ENCODE results near the gene MRPS18A.

Gene MRPS18A

DNA sequence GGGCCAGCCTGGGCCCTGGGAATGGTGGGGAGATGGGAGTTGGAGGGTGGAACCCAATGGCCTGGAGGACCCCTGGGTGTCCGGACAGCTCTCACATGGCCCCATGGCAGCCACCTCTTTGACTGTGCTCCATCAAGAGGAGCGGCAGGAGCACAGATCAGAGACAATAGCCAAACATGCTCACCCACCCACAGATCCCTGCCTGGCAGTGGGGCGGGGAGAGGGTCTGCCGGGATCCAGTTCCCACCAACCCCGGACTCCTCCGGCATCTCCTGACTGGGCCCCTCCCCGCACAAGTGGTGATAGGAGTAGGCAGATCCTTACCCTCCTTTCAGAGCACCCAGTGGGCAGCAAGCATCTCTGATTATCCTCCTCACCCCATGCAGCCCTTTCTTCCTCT is 31.9 kb upstream of the MRPS18A start:
- TF ChIP-seq TEAD4 (IDR thresholded peaks at IDR 0.05) (no peak), EGR1 (IDR thresholded peaks at IDR 0.05) (no peak), CEBPB (IDR thresholded peaks at IDR 0.05) (no peak), ZBTB7A (IDR thresholded peaks at IDR 0.05; ENCODE audit: low read depth) (no peak), TCF12 (IDR thresholded peaks at IDR 0.05; ENCODE audit: low read depth) (no peak), RAD21 (IDR thresholded peaks at IDR 0.05; ENCODE audit: low read depth) (no peak), TAF1 (IDR thresholded peaks at IDR 0.05; ENCODE audit: low read depth) (no peak), FOXM1 (IDR thresholded peaks at IDR 0.05; ENCODE audit: borderline replicate concordance, low read depth) (no peak), EP300 (IDR thresholded peaks at IDR 0.05; ENCODE audit: borderline replicate concordance) (no peak), NFIC (IDR thresholded peaks at IDR 0.05) (no peak), YY1 (IDR thresholded peaks at IDR 0.05; ENCODE audit: low read depth) (no peak), CREB1 (IDR thresholded peaks at IDR 0.05; ENCODE audit: low read depth) (no peak)
- TF ChIP-seq, protein P1, sequence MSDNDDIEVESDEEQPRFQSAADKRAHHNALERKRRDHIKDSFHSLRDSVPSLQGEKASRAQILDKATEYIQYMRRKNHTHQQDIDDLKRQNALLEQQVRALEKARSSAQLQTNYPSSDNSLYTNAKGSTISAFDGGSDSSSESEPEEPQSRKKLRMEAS (IDR thresholded peaks at IDR 0.05) = no peak
- TF ChIP-seq, protein P2, sequence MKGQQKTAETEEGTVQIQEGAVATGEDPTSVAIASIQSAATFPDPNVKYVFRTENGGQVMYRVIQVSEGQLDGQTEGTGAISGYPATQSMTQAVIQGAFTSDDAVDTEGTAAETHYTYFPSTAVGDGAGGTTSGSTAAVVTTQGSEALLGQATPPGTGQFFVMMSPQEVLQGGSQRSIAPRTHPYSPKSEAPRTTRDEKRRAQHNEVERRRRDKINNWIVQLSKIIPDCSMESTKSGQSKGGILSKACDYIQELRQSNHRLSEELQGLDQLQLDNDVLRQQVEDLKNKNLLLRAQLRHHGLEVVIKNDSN (IDR thresholded peaks at IDR 0.05) = no peak
- TF ChIP-seq, protein P3, sequence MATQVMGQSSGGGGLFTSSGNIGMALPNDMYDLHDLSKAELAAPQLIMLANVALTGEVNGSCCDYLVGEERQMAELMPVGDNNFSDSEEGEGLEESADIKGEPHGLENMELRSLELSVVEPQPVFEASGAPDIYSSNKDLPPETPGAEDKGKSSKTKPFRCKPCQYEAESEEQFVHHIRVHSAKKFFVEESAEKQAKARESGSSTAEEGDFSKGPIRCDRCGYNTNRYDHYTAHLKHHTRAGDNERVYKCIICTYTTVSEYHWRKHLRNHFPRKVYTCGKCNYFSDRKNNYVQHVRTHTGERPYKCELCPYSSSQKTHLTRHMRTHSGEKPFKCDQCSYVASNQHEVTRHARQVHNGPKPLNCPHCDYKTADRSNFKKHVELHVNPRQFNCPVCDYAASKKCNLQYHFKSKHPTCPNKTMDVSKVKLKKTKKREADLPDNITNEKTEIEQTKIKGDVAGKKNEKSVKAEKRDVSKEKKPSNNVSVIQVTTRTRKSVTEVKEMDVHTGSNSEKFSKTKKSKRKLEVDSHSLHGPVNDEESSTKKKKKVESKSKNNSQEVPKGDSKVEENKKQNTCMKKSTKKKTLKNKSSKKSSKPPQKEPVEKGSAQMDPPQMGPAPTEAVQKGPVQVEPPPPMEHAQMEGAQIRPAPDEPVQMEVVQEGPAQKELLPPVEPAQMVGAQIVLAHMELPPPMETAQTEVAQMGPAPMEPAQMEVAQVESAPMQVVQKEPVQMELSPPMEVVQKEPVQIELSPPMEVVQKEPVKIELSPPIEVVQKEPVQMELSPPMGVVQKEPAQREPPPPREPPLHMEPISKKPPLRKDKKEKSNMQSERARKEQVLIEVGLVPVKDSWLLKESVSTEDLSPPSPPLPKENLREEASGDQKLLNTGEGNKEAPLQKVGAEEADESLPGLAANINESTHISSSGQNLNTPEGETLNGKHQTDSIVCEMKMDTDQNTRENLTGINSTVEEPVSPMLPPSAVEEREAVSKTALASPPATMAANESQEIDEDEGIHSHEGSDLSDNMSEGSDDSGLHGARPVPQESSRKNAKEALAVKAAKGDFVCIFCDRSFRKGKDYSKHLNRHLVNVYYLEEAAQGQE (IDR thresholded peaks at IDR 0.05; ENCODE audit: low read depth) = no peak

DNA sequence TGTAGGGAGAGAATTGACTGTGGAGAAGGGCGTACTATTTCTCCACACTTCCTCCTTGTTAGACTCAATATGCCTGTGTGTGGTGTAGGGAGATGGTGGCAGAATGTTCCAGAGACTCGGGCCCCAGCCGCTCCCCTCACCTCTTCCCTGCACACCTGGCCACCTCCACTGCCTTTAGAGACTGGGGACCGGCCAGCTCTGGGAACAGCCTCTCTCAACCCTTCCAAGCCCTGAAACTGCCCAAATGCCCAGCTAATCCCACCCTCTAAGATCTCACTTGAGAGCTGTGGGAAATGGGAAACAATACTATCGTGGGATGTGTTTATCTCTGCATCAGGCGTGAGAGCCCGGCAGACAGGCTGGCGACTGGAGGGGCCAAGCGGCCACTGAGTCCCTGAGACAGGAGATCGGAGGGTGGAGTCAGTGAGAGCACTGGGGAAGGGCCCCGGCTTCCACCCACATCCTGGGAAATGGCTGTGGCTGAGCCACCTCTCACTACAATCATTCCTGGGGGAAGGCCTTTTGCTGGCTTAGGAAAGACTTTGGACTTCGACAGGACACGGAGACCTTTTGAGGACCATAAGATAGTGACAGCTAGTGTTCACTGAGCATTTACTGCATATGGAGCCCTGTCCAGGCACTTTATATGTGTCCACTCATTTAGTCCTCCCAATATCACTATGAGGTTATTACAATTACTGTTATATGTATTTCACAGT is 31.0 kb upstream of the MRPS18A start:
- TF ChIP-seq ZBTB7A (IDR thresholded peaks at IDR 0.05; ENCODE audit: low read depth) (no peak), NFIC (IDR thresholded peaks at IDR 0.05) (no peak), YY1 (IDR thresholded peaks at IDR 0.05; ENCODE audit: low read depth) (no peak), EGR1 (IDR thresholded peaks at IDR 0.05) (no peak), CEBPB (IDR thresholded peaks at IDR 0.05) (no peak), EP300 (IDR thresholded peaks at IDR 0.05; ENCODE audit: borderline replicate concordance) (no peak), RAD21 (IDR thresholded peaks at IDR 0.05; ENCODE audit: low read depth) (no peak), FOXM1 (IDR thresholded peaks at IDR 0.05; ENCODE audit: borderline replicate concordance, low read depth) (no peak), TAF1 (IDR thresholded peaks at IDR 0.05; ENCODE audit: low read depth) (no peak), CREB1 (IDR thresholded peaks at IDR 0.05; ENCODE audit: low read depth) (no peak), TCF12 (IDR thresholded peaks at IDR 0.05; ENCODE audit: low read depth) (no peak), TEAD4 (IDR thresholded peaks at IDR 0.05) (no peak)
- TF ChIP-seq, protein P3 (IDR thresholded peaks at IDR 0.05; ENCODE audit: low read depth) = no peak
- TF ChIP-seq, protein P1 (IDR thresholded peaks at IDR 0.05) = no peak
- TF ChIP-seq, protein P2 (IDR thresholded peaks at IDR 0.05) = no peak

DNA sequence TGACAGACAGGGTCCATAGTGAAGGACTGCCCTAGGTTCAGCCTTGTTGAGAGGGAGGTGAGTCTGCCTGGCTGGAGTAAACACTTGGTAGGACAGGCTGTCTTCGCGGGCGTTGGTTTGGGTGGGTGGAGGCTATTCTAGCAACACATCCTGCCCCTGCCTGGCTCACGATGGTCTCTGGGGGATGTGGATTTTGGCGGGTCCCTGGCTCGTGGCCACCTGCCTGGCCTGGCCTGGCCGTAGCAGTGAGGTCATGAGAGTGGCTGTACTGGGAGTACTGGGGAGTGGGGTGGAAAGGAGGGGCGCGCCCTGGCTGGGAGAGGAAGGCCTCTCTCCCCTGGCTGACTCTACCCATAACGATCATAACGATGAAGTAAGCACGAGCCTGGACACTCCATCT is 30.2 kb upstream of the MRPS18A start:
- TF ChIP-seq EGR1 (IDR thresholded peaks at IDR 0.05) (no peak), FOXM1 (IDR thresholded peaks at IDR 0.05; ENCODE audit: borderline replicate concordance, low read depth) (no peak), CEBPB (IDR thresholded peaks at IDR 0.05) (no peak), ZBTB7A (IDR thresholded peaks at IDR 0.05; ENCODE audit: low read depth) (no peak), TAF1 (IDR thresholded peaks at IDR 0.05; ENCODE audit: low read depth) (no peak), TCF12 (IDR thresholded peaks at IDR 0.05; ENCODE audit: low read depth) (no peak), NFIC (IDR thresholded peaks at IDR 0.05) (no peak), EP300 (IDR thresholded peaks at IDR 0.05; ENCODE audit: borderline replicate concordance) (no peak), RAD21 (IDR thresholded peaks at IDR 0.05; ENCODE audit: low read depth) (no peak)
- TF ChIP-seq, protein P2 (IDR thresholded peaks at IDR 0.05) = no peak
- TF ChIP-seq, protein P3 (IDR thresholded peaks at IDR 0.05; ENCODE audit: low read depth) = no peak
- TF ChIP-seq, protein P1 (IDR thresholded peaks at IDR 0.05) = no peak

Data from Ishikawa (cell line).